Neural cell (in vitro differentiated cells): Measurements from ENCODE around the gene FER1L5. TPM values are rescaled to one million over a fixed set of nuclear protein-coding genes. Genes with fewer than 3 reads are reported as not detected.

Experiments
- H2AFZ ChIP-seq: fragments of 200-600, 300-800 bp; sonication (generic), shearing (Covaris generic); 2 replicates; pipeline ENCODE4 v1.6.0; 2014; ENCODE audit warnings: low read depth, mild to moderate bottlenecking, antibody characterized with exemption, low read length, moderate library complexity
- H3F3A ChIP-seq: fragments of 200-600 bp; shearing (Covaris generic); 2 replicates; pipeline ENCODE4 v1.6.1; 2016; ENCODE audit warnings: mild to moderate bottlenecking, moderate library complexity, mixed read lengths, antibody characterized with exemption, low read length; ENCODE audit not compliant: insufficient read depth, poor library complexity, severe bottlenecking
- H3K27ac ChIP-seq: fragments of 200-600, 300-800 bp; sonication (generic), shearing (Covaris generic); 2 replicates; pipeline ENCODE4 v1.5.1; 2014; ENCODE audit warnings: mild to moderate bottlenecking, low read length, moderate library complexity
- H3K27me3 ChIP-seq: fragments of 300-800, 200-600 bp; sonication (generic), shearing (Covaris generic); 2 replicates; pipeline ENCODE4 v1.6.0; 2014; ENCODE audit warnings: mild to moderate bottlenecking, low read depth, low read length, moderate library complexity; ENCODE audit not compliant: insufficient read depth
- H3K36me3 ChIP-seq: fragments of 300-800, 200-600 bp; sonication (generic), shearing (Covaris generic); 2 replicates; pipeline ENCODE4 v1.5.1; 2014; ENCODE audit warnings: mild to moderate bottlenecking, antibody characterized with exemption, low read length, moderate library complexity; ENCODE audit not compliant: insufficient read depth
- H3K4me2 ChIP-seq: fragments of 300-800, 200-600 bp; sonication (generic), shearing (Covaris generic); 2 replicates; pipeline ENCODE4 v1.6.0; 2014; ENCODE audit warnings: mild to moderate bottlenecking, low read length
- H3K4me3 ChIP-seq: fragments of 300-800, 200-600 bp; sonication (generic), shearing (Covaris generic); 2 replicates; pipeline ENCODE4 v1.5.1; 2014; ENCODE audit warnings: mild to moderate bottlenecking, low read length, moderate library complexity
- H3K79me2 ChIP-seq: fragments of 200-600 bp; shearing (Covaris generic); replicated peaks from 2 replicates; pipeline ENCODE4 v1.6.0; 2014; ENCODE audit warnings: mild to moderate bottlenecking, low read length, moderate library complexity; ENCODE audit not compliant: insufficient read depth
- H3K9ac ChIP-seq: fragments of 300-800, 200-600 bp; sonication (generic), shearing (Covaris generic); 2 replicates; pipeline ENCODE4 v1.6.1; 2016; ENCODE audit warnings: mild to moderate bottlenecking, low read length, mixed read lengths
- H3K9me2 ChIP-seq: fragments of 200-600 bp; shearing (Covaris generic); 2 replicates; pipeline ENCODE4 v1.6.1; 2016; ENCODE audit warnings: mild to moderate bottlenecking, low read length, mixed read lengths; ENCODE audit not compliant: insufficient read depth
- H3K9me3 ChIP-seq: fragments of 200-600, 300-800 bp; sonication (generic), shearing (Covaris generic); 2 replicates; pipeline ENCODE4 v1.6.1; 2016; ENCODE audit warnings: mild to moderate bottlenecking, mixed run types, low read length, moderate library complexity, mixed read lengths
- H4K20me1 ChIP-seq: fragments of 200-600 bp; shearing (Covaris generic); 2 replicates; pipeline ENCODE4 v1.6.1; 2016; ENCODE audit warnings: mild to moderate bottlenecking, mixed run types; ENCODE audit not compliant: insufficient read depth
- EP300 ChIP-seq: fragments of 450-650 bp; conservative IDR thresholded peaks from 2 replicates; pipeline ENCODE4 v1.6.1; 2014; ENCODE audit warnings: antibody characterized with exemption, mild to moderate bottlenecking, moderate library complexity; ENCODE audit not compliant: poor library complexity, severe bottlenecking
- EZH2 ChIP-seq: fragments of 200-600, 300-800 bp; shearing (Covaris generic), sonication (generic); IDR thresholded peaks from 2 replicates; pipeline ENCODE4 v1.6.1; 2014; ENCODE audit warnings: antibody characterized with exemption, low read length, borderline replicate concordance, mild to moderate bottlenecking; ENCODE audit not compliant: insufficient read depth, poor library complexity, severe bottlenecking
- MXI1 ChIP-seq: fragments of 450-650 bp; conservative IDR thresholded peaks from 2 replicates; pipeline ENCODE4 v1.6.1; 2014; ENCODE audit warnings: antibody characterized with exemption, mild to moderate bottlenecking; ENCODE audit not compliant: poor library complexity, severe bottlenecking
- POLR2AphosphoS5 ChIP-seq: IDR thresholded peaks from 2 replicates; pipeline ENCODE4 v1.6.1; 2012
- RAD21 ChIP-seq: fragments of 450-650 bp; conservative IDR thresholded peaks from 2 replicates; pipeline ENCODE4 v1.6.1; 2014; ENCODE audit warnings: antibody characterized with exemption, mild to moderate bottlenecking, moderate library complexity
- SMC3 ChIP-seq: fragments of 450-650 bp; conservative IDR thresholded peaks from 2 replicates; pipeline ENCODE4 v1.6.1; 2014; ENCODE audit warnings: antibody characterized with exemption, mild to moderate bottlenecking, moderate library complexity; ENCODE audit not compliant: poor library complexity
- TAF1 ChIP-seq: IDR thresholded peaks from 2 replicates; pipeline ENCODE4 v1.6.1; 2012; ENCODE audit warnings: low read depth
- polyA plus RNA-seq: library from polyadenylated mRNA; depleted of rRNA; stranded (reverse); fragments of >200 nt; gene quantifications from 2 replicates; pipeline ENCODE4 v1.2.3, GENCODE V29; 2014
- TF ChIP-seq, protein P1 (sequence below): fragments of 450-650 bp; IDR thresholded peaks from 2 replicates; pipeline ENCODE4 v1.5.1; 2014; ENCODE audit warnings: antibody characterized with exemption, mild to moderate bottlenecking, moderate library complexity; ENCODE audit not compliant: poor library complexity, severe bottlenecking
- TF ChIP-seq, protein P2 (sequence below): IDR thresholded peaks from 2 replicates; pipeline ENCODE4 v1.6.1; 2012; ENCODE audit warnings: borderline replicate concordance

Gene FER1L5
- polyA plus RNA-seq, 1 donor from 2014 or later, result 0.28 TPM

DNA sequence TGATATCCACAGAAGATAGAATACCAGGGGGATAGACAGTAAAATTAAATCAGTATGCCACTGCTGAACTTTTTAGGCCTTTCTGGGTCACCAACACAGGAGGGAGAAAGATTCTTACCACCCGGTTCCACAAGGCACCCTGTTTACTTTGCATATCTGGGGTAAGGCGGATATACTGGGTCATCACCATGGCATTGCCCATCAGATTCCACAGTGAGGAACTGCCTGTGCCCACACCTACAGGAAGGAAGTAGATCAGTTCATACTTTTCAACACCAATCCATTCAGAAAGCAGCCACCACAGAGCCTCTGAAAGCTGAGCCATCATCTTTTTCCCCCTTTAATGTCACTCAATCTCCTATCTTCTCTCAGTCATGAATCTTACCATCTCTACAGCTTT lies 95.3 kb downstream of the FER1L5 start:
- TF ChIP-seq SMC3 (no peak), MXI1 (no peak), EZH2 (no peak), EP300 (no peak), POLR2AphosphoS5 (no peak), TAF1 (no peak), RAD21 (no peak)
- TF ChIP-seq, protein P1, sequence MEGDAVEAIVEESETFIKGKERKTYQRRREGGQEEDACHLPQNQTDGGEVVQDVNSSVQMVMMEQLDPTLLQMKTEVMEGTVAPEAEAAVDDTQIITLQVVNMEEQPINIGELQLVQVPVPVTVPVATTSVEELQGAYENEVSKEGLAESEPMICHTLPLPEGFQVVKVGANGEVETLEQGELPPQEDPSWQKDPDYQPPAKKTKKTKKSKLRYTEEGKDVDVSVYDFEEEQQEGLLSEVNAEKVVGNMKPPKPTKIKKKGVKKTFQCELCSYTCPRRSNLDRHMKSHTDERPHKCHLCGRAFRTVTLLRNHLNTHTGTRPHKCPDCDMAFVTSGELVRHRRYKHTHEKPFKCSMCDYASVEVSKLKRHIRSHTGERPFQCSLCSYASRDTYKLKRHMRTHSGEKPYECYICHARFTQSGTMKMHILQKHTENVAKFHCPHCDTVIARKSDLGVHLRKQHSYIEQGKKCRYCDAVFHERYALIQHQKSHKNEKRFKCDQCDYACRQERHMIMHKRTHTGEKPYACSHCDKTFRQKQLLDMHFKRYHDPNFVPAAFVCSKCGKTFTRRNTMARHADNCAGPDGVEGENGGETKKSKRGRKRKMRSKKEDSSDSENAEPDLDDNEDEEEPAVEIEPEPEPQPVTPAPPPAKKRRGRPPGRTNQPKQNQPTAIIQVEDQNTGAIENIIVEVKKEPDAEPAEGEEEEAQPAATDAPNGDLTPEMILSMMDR, result no peak
- TF ChIP-seq, protein P2, sequence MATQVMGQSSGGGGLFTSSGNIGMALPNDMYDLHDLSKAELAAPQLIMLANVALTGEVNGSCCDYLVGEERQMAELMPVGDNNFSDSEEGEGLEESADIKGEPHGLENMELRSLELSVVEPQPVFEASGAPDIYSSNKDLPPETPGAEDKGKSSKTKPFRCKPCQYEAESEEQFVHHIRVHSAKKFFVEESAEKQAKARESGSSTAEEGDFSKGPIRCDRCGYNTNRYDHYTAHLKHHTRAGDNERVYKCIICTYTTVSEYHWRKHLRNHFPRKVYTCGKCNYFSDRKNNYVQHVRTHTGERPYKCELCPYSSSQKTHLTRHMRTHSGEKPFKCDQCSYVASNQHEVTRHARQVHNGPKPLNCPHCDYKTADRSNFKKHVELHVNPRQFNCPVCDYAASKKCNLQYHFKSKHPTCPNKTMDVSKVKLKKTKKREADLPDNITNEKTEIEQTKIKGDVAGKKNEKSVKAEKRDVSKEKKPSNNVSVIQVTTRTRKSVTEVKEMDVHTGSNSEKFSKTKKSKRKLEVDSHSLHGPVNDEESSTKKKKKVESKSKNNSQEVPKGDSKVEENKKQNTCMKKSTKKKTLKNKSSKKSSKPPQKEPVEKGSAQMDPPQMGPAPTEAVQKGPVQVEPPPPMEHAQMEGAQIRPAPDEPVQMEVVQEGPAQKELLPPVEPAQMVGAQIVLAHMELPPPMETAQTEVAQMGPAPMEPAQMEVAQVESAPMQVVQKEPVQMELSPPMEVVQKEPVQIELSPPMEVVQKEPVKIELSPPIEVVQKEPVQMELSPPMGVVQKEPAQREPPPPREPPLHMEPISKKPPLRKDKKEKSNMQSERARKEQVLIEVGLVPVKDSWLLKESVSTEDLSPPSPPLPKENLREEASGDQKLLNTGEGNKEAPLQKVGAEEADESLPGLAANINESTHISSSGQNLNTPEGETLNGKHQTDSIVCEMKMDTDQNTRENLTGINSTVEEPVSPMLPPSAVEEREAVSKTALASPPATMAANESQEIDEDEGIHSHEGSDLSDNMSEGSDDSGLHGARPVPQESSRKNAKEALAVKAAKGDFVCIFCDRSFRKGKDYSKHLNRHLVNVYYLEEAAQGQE, result no peak
- no peaks in the 10 kb centered on the region for H3K9me2 ChIP-seq
- no peak overlapping the region for H3K4me3 ChIP-seq
- H3F3A ChIP-seq, result no peaks in the 10 kb centered on the region
- H3K27me3 ChIP-seq, result no peaks in the 10 kb centered on the region
- no peaks in the 10 kb centered on the region for H3K9me3 ChIP-seq
- H3K36me3 ChIP-seq, result no peaks in the 10 kb centered on the region
- no peaks in the 10 kb centered on the region for H4K20me1 ChIP-seq
- no peak overlapping the region for H2AFZ ChIP-seq
- H3K4me2 ChIP-seq, result no peak overlapping the region
- no peak overlapping the region for H3K27ac ChIP-seq
- H3K79me2 ChIP-seq, result peaks cover 22% of the 10 kb centered on the region
- no peak overlapping the region for H3K9ac ChIP-seq

DNA sequence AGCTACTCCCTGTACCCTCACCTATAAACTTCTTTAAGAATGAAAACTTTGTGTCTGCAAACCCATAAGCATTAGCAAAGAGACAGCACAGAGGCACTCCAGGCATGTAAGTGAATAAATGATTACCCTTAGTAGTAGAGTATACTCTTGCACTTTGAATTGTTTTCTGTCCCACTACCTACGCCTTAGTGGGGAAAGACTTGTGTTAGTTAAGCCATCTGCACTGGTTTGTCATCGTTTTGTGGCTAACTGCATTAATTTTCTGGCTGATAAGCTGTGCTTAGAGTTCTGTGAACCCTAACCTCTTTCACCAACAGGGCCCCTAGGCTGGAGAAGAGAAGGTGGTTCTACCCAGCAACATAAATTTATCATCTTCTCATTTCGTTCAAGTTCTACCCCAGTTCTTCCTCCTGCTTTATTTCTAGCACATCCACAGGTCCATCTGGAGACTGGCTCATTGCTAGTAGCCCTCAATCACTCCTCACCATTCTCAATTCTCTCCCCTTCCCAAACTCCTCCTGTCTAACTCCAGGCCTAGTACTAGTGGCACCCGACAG lies 96.6 kb downstream of the FER1L5 start:
- no peaks in the 10 kb centered on the region for H4K20me1 ChIP-seq
- H2AFZ ChIP-seq, result peak overlapping the region; percentile 73
- H3K4me3 ChIP-seq, result peak overlapping the region; percentile 84
- H3K36me3 ChIP-seq, result no peaks in the 10 kb centered on the region
- H3K9me2 ChIP-seq, result no peaks in the 10 kb centered on the region
- H3K27me3 ChIP-seq, result no peaks in the 10 kb centered on the region
- H3K27ac ChIP-seq, result peak overlapping the region; percentile 67
- no peaks in the 10 kb centered on the region for H3F3A ChIP-seq
- H3K9ac ChIP-seq, result peak overlapping the region; percentile 68
- no peaks in the 10 kb centered on the region for H3K9me3 ChIP-seq
- peaks cover 22% of the 10 kb centered on the region for H3K79me2 ChIP-seq
- no peak for TF ChIP-seq SMC3
- TF ChIP-seq POLR2AphosphoS5, result no peak
- TF ChIP-seq, protein P1, result no peak
- TF ChIP-seq RAD21, result no peak
- no peak for TF ChIP-seq EP300
- TF ChIP-seq TAF1, result no peak
- no peak for TF ChIP-seq MXI1
- H3K4me2 ChIP-seq, result peak overlapping the region; percentile 91
